NCI-H2196 (cell line): ENCODE data around the gene CYTH3.
"Not testable (repeated sequence)": the region's sequence is repeated elsewhere in the genome, so short reads cannot be mapped to it uniquely, and the experiment has no call there.

Source experiments
- DNase-seq: peaks from one replicate; lab custom pipeline; 2025; ENCODE audit not compliant: unreplicated experiment; lab: John Stamatoyannopoulos, UW

Gene CYTH3, protein sequence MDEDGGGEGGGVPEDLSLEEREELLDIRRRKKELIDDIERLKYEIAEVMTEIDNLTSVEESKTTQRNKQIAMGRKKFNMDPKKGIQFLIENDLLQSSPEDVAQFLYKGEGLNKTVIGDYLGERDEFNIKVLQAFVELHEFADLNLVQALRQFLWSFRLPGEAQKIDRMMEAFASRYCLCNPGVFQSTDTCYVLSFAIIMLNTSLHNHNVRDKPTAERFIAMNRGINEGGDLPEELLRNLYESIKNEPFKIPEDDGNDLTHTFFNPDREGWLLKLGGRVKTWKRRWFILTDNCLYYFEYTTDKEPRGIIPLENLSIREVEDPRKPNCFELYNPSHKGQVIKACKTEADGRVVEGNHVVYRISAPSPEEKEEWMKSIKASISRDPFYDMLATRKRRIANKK

GRCh38 chr7:6272481-6273323, at the start of gene CYTH3:
CYTH3 (minus strand) TSS chr7:6272624; CDS start chr7:6272507, 117 bp downstream.
- peak; percentile 85 for DNase-seq

- DNase-seq, result peak; percentile 57
These were observed 48.4 kb upstream of the CYTH3 start for GRCh38 chr7:6320791-6321190.

DNA sequence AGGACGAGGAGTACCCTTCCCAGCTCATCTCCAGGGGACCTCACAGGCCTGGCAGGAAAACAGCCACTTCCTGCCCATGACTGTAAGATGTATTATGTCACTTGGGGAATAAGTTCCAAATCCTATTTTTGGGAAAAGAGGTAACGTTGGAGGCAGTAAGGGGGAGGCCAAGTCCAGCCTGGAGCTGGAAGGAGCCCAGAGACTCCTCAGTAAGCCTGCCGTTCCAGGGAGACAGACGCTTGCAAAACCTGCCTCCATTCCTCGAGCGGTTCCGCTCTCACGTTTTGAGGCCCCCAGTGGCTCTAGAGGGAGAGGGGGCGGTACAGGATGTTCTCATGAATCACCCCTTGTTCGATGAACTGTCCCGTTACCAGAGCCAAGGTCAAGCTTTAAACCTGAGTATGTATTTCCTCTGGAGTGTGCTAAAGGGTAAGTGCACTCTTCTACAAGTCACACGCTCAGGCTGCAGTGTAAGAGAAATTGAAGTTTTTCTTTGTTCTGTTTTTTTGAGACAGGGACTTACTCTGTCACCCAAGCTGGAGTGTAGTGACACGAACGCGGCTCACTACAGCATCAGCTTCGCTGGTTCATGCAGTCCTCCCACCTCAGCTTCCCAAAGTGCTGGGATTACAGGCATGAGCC, 45.5 kb upstream of the CYTH3 start:
- no peak for DNase-seq

DNA sequence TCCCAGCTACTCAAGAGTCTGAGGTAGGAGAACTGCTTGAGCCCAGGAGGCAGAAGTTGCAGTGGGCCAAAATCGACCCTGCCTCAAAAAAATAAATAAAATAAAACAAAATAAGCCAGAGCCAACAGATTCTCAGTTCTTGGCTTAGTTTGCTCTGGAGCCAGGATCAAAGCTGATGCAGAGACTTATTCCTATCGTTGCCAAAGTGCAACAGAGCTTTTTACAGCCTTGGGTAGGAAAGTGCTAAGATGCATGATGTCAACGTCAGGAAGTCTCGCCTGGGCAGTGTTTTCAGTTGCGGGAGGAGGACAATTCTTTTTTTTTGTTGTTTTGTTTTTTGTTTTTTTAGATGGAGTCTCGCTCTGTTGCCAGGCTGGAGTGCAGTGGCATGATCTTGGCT, 43.8 kb upstream of the CYTH3 start:
- no peak for DNase-seq

DNA sequence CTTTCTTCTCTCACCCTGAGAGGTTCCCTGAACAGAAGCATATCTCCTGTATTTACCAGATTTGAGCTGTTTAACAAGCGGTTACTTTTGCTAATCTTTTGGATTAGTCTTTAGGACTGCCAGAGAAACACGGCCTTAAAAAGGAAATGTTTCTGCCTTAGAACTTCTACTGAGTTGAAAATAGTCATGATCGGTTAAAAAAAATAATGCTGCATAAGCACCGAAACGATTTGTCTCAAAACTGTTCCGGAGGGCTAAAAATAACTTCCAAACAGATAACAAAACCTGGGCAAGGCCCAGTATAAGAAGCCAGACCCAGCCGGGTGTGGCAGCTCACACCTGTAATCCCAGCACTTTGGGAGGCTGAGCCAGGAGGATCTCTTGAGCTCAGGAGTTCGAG, 43.3 kb upstream of the CYTH3 start:
- DNase-seq, result no peak

- DNase-seq, result no peak
These were observed 38.0 kb upstream of the CYTH3 start for GRCh38 chr7:6310271-6310993.

- DNase-seq, result no peak
These were observed 35.3 kb upstream of the CYTH3 start for GRCh38 chr7:6307762-6308161.

GRCh38 chr7:6306471-6306870, 34.0 kb upstream of the CYTH3 start:
- DNase-seq, result peak; percentile 20

- no peak for DNase-seq
These were observed 32.9 kb upstream of the CYTH3 start for GRCh38 chr7:6305330-6305729.

- not testable (repeated sequence) for DNase-seq
These were observed 29.0 kb upstream of the CYTH3 start for GRCh38 chr7:6301446-6301845.

- DNase-seq, result peak; percentile 28
These were observed 27.4 kb upstream of the CYTH3 start for GRCh38 chr7:6299774-6300173.

DNA sequence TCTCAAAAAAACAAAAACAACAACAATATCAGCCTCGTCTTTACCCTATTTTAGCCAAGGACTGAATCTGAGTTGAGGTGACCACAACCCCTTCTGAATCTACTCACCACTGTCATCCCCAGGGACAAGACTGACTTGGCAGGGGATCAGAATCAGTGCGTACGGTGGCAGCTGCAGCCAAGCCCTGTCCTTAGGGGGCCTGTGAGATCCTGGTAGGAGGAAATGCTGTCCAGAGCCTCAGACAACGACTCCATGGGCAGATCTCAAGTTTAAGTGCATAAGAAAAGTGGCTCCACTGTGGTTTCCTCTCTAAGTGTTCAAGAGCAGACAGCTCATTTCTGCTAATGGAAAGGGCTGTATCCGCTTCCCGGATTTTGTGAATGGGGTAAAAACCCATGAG, 22.4 kb upstream of the CYTH3 start:
- no peak for DNase-seq

DNA sequence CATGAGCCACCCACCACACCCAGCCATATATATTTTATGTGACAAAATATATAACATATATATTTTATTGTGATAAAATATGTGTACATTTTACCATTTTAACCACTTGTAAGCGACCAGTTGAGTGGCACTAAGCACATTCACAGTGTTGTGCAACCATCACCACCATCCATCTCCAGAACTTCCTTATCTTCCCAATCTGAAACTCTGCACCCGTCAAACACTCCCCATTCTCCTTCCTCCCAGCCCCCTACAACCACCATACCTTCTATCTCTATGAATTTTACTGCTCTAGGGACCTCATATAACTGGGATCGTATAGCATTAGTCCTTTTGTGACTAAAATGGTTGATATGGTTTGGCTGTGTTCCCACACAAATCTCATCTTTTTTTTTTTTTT, 20.8 kb upstream of the CYTH3 start:
- no peak for DNase-seq

- not testable (repeated sequence) for DNase-seq
These were observed 19.5 kb upstream of the CYTH3 start for GRCh38 chr7:6291941-6292340.

GRCh38 chr7:6291531-6291930, 19.1 kb upstream of the CYTH3 start:
- no peak for DNase-seq

DNA sequence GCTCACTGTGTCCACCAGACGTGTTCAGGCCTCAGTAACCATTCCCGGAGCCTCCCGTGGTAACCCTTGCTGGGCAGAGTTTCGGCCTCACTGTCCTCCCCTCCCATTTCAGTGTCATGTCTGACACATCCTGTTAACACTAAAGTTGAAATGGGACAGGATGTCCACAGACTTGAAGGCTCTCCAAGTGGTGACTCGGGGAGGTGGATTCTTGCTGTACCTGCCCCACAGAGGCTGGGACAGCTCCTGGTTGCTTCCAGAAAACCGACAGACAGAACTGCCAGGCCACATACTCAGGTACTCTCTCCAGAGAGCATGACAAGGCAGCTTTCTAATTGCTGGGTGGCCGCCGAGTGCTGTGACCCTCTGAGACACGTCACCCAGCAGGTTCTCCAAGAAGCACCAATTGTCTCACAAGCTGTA, 17.9 kb upstream of the CYTH3 start:
- no peak for DNase-seq

DNA sequence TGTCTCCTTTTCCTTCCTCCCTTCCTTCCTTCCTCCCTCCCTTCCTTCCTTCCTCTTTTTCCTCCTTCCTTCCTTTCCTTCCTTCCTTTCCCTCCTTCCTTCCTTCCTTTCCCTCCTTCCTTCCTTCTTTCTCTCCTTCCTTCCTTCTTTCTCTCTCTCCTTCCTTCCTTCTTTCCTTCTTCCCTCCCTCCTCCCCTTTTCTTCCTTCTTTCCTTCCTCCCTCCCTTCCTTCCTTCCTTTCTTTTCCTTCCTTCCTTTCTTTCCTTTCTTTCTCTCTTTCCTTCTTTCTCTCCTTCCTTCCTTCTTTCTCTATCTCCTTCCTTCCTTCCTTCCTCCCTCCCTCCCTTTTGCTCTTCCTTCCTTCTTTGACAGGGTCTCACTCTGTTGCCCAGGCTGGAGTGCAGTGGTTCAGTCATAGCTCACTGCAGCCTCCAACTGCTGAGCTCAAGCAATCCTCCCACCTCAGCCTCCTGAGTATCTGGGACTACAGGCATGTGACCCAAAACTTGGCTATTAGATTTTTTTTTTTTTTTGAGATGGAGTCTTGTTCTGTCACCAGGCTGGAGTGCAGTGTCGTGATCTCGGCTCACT, 15.9 kb upstream of the CYTH3 start:
- DNase-seq, result no peak

- no peak for DNase-seq
These were observed 14.1 kb upstream of the CYTH3 start for GRCh38 chr7:6286486-6286885.

GRCh38 chr7:6284461-6285360, 12.3 kb upstream of the CYTH3 start:
- DNase-seq, result no peak

DNA sequence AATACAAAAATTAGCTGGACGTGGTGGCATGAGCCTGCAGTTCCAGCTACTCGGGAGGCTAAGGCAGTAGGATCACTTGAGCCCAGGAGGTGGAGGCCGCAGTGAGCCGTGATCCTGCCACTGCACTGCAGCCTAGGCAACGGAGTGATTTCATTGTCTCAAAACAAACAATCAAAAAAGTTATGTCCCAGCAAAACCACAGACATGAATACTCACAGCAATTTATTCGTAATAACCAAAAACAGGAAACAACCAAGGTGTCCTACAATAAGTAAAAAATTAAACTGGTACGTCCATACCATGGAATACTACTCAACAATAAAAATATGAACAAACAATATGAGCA, 11.6 kb upstream of the CYTH3 start:
- no peak for DNase-seq
